NCI-H2029 (cell line): ENCODE results near the gene AIP.

Experiments used
- DNase-seq: peaks from one replicate; lab custom pipeline; 2025; lab: John Stamatoyannopoulos, UW

The AIP gene

DNA sequence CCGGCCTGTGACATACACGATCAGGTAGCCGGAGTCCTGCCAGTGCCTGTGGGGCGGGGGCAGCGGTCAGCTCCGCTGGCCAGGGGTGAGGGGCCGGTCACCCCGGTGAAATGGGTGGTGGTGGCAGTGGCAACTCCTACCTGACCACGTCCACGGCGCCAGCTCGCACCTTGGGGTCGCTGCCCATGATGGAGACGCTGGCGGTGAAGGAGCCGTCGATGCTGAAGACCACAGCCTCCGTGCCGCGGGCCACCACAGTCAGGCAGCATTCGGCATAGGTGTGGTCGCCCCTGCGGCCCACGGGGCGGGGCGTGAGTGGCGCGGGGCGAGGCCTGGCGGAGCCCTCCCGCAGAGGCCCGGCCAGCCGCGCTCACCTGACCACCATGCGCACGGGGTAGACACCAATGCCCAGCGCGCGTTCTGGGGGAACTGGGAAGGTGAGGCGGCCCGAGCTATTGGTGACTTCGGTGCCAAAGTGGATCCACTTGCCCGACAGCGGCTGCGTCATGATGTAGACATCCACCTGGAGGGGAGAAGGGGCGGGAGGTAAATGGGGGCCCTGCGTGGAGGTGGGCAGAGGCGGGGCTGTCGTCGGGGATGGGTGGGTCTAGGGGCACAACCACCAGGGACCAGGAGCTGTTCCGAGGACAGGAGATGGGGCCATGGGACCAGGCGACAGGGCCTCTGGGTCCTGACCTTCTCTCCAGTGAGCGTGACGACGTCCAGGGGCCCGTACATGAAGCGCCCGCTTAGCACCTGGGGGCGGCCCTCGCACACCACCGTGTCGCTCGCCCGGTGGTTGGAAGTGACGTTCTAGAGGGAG lies 10.9 kb downstream of the AIP start:
- DNase-seq: no peak

DNA sequence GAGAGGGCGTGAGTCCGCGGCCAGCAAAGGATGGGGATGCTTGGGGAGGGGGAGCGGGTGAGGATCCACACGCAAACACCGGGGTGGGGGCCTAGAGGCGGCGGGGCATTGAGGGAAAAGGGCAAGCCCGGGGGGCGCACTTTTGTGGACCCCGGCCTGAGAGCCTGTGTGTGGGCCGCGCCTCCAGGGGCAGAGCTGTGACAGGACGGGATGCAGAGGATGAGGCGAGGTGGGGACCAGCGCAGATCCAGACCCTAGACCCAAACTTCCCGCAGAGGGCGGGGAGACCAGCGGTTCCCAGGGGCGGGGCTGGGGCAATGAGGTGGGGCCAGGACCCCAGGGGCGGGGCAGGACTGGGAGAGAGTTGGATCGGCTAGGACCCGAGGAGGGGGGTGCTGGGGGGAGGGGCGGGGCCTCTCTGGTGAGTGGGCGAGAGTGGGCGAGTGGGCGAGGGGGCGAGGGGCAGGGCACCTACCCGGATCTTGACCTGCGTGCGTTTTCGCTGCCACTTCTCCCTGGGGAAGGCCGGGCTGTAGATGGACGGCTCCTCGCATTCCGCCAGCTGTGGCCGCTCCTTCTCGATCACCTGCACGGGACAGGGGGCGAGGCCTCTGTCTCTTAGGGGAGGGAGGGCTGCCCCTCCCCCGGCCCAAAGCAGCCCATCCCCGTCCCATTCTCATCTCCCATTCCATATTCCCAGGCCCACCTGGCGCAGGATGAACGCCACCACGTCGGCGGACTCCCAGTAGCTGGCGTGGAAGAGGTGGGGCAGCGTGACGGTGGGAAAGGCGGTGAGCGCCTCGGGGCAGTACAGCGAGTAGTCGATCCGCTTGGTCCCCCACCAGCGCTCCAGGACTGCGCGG lies 11.8 kb downstream of the AIP start:
- DNase-seq: no peak

- no peak for DNase-seq
Measured at GRCh38 chr11:67495234-67496005, 12.6 kb downstream of the AIP start.

DNA sequence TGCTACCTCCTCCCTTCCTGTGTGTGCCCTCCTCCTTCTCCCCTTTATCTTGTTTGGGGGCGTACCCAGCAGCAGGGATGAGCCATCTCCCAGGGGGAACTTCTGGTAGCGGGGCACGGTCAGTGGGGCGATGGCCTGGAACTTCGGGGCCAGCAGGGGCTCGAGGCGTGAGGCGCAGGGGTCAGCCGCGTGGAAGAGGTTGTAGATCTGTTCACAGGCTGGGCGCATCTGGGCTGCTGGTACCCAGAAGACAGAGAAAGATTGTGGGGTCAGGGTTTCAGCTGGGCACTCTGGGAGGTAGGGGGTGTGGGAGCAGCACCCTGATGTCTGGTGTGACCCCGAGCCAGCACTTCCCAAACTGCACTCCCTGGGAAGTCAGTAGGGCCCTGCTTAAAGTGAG lies 13.3 kb downstream of the AIP start:
- DNase-seq: no peak

DNA sequence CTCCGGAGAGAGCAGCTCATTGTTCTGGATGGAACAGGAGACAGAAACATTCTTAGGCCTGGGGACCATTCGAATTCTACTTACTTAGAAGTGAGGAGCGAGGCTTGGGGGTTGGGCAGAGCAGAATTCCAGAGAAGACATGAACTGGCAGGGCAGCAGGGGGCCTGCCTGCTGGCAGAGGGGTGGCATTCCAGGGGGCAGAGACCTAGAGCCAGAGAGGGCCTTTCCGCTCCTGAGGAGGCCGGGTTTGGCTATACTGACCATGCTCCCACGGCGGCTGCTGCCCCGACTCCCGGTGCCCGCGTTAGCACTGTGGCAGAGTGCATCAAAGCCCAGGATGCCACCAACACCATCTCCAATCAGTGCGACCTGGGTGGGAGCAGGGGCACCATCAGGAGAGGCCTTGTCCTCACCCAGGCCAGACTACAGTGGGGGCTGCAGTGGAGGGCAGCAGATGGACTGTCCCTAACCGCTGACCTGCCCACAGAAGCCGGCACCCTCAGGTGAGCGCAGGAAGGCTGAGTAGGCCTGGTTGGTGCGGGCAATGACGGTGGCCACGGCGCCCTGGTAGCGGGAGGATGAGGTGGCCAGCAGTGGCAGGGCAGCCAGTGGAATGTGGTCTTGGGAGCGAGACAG lies 14.9 kb downstream of the AIP start:
- no peak for DNase-seq

DNA sequence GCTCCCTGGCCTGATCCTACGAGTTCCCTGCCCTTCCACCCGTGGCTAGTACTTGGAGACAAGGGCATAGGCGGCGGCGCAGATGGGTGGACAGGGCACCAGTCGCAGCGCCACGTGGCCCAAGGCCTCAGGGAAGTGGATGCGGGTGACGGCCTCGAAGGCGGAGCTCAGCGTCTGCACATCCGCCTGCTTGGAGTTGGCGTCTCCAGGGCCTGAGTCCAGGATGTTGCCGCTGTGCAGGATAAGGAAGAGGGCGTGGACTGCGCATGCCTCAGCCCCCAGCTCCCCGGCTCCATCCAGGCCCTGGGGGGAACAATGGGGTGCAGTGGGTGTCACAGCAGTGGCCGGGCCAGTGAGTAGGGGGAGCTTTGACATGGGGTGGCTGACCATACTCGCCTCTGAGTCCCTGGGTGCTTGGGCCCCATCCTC lies 15.7 kb downstream of the AIP start:
- DNase-seq: no peak

DNA sequence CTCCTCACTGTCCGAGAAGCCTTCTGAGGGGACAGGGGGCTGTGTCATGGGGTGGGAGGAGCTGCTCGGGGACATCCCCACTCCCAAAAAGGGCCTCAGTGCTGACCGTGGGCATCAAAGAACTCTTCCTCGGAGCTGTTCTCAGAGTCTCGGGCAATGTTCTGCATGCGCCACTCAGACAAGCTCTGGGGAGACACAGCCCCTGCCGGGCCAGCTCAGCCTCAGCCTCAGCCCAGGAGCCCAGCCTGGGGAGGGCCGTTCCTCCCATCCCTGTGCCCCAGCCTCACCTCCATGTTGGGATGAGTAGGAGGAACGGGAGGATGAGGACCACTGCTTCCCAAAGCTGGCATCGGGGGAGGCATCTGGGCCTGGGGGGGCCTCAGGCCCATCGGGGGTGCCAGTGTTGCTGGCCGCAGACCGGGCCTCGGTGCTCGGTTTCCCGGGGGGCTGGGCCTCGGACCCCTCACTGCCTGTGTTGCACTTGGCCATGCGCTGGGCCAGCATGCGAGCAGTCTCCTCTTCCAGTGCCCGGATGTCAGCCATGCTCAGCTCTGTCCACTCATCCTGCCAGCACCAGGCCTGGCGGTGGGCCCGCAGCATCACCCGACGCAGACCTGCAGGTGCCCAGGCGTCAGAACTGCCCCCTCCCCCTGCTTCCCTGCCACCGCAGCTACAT lies 17.1 kb downstream of the AIP start:
- DNase-seq: no peak

DNA sequence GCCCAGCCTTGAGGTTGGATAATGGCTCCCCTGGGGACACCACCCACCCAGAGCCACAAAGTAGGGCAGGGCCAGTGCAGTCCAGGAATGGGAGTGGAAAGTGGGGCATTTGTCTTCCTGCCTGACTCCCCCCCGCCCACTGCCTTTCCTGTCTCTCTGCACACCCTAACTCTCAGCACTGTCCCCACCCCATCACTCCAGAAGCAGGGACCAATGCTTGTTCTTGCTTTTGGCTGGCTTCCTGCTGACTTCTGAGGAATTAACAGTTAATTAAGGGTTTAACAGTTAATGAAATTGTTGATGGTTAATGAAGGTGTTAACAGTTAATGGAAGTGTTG lies 17.6 kb downstream of the AIP start:
- no peak for DNase-seq

- DNase-seq: no peak
Measured at GRCh38 chr11:67500831-67501715, 18.2 kb downstream of the AIP start.

GRCh38 chr11:67501854-67502253 lies 19.0 kb downstream of the AIP start:
- DNase-seq: no peak

DNA sequence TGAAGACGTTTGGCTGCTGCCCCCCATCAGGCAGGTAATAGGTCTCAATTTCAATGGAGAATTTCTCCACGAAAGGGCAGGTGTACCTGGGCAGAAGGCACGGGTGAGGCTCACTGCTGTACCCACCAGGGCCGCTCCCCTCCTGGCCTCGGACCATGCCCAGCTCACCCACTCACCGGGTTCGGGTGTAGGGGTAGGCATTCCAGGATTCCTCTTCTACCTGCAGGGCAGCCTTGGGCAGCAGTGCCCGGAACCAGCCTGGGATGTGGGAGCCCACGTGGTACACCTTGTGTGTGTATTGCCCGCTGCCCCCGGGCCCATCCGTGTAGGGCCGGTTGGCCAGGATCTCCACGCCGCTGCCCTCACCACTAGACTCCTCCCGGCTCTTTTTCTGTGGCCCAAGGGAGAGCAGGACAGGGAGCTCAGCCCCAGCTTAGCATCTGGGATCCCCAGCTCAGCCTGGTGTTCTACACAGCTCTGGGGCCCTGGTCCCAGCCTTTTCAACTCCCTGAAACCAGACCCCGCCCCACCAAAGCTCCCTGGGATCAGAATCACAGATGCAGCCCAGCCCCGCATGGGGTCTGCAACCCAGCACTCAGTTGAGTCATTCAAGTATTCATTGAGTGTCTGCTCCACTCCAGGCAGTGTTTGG lies 19.6 kb downstream of the AIP start:
- no peak for DNase-seq

- no peak for DNase-seq
Measured at GRCh38 chr11:67503119-67504004, 20.5 kb downstream of the AIP start.

- DNase-seq: no peak
Measured at GRCh38 chr11:67504005-67504949, 21.5 kb downstream of the AIP start.

- DNase-seq: no peak
Measured at GRCh38 chr11:67504950-67505581, 22.2 kb downstream of the AIP start, which contains the start of gene PITPNM1. Gene PITPNM1, minus strand, starts transcription at chr11:67505363. Its CDS starts 1,183 bp downstream, at chr11:67504180.

GRCh38 chr11:67505605-67506396 lies 23.0 kb downstream of the AIP start:
- peak; percentile 78 for DNase-seq

DNA sequence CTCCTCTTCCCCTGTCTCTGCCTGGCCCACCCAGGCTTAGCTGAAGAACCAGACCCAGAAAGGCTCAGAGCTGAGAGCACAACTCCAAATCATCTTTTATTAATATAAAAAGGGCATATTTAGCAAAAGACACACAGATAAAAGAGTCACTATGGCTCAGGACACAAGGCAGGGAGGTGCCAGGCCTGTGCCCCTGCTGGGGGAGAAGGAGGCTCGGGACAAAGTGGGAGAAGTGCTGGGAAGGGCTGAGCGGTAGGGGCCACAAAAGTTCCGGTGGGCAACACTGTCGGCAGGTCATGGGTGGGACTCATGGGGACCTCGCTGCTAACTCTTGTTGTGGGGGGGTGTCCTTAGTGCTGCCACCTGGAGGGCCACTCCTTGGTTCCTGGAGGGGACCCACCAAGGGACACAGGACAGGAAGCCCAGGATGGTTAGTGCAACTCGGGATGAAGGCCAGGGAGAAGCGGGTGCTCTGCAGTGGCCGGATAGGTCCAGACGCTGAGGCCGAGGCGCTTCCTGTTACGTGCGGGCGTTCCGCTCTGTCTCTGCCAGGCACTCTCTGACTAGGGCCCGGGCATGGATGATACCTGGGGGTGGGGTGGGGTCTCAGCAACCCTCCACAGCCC lies 23.7 kb downstream of the AIP start:
- no peak for DNase-seq
